Measurements from ENCODE around the gene SH2D7.

The SH2D7 gene

DNA sequence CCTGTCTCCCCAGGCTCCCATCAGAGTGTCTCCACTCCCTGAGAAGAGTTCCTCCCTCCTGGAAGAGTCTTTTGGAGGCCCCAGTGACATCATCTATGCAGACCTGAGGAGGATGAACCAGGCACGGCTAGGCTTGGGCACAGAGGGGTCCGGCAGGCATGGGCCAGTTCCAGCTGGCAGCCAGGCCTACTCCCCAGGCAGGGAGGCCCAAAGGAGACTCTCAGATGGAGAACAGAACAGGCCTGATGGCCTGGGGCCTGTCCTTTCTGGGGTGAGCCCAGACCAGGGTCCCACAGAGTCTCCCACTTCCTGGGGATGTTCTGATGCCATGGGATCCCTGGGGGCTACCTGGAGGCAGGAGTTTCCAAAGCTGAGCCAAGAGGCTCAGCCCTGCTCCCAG, 8.5 kb downstream of the SH2D7 start (continued):
- TF ChIP-seq, protein P1, sequence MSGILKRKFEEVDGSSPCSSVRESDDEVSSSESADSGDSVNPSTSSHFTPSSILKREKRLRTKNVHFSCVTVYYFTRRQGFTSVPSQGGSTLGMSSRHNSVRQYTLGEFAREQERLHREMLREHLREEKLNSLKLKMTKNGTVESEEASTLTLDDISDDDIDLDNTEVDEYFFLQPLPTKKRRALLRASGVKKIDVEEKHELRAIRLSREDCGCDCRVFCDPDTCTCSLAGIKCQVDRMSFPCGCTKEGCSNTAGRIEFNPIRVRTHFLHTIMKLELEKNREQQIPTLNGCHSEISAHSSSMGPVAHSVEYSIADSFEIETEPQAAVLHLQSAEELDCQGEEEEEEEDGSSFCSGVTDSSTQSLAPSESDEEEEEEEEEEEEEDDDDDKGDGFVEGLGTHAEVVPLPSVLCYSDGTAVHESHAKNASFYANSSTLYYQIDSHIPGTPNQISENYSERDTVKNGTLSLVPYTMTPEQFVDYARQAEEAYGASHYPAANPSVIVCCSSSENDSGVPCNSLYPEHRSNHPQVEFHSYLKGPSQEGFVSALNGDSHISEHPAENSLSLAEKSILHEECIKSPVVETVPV (CRISPR knock-in tag; IDR thresholded peaks at IDR 0.05), result no peak
- no peak for TF ChIP-seq ZNF8 (CRISPR knock-in tag; IDR thresholded peaks at IDR 0.05)

DNA sequence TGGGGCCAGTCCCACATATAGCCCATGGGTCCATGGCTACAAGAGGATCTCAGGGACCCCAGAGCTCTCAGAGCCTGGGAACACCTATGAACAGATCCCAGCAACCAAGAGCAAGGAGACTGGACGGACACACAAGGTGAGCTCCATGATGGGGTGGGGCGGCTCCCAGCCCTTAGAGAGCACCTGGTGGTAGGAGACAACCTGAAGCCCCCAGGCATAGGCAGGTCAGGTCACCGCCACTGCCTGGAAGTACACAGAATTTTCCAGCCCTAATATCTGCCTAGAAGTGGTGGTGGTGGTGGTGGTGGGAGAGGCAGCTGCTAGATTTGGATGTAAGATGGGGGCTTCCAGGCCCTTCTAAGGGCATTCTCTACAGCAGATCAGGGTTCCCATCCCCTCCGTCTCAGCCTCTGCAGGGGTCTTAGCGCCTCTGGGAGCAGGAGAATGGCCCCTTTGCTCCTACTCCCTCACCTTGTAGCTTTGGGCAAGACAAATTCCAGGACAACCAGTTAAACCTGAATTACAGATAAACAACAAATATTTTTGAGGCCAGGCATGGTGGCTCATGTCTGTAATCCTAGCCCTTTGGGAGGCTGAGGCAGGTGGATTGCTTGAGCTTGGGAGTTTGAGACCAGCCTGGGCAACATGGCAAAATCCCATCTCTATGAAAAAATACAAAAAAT, 9.2 kb downstream of the SH2D7 start:
- TF ChIP-seq, protein P2, sequence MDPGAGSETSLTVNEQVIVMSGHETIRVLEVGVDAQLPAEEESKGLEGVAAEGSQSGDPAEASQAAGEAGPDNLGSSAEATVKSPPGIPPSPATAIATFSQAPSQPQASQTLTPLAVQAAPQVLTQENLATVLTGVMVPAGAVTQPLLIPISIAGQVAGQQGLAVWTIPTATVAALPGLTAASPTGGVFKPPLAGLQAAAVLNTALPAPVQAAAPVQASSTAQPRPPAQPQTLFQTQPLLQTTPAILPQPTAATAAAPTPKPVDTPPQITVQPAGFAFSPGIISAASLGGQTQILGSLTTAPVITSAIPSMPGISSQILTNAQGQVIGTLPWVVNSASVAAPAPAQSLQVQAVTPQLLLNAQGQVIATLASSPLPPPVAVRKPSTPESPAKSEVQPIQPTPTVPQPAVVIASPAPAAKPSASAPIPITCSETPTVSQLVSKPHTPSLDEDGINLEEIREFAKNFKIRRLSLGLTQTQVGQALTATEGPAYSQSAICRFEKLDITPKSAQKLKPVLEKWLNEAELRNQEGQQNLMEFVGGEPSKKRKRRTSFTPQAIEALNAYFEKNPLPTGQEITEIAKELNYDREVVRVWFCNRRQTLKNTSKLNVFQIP (CRISPR knock-in tag; IDR thresholded peaks at IDR 0.05; ENCODE audit: borderline replicate concordance, low read depth), result no peak
- TF ChIP-seq RARB (CRISPR knock-in tag; IDR thresholded peaks at IDR 0.05) (no peak), BACH2 (CRISPR knock-in tag; IDR thresholded peaks at IDR 0.05; ENCODE audit: borderline replicate concordance) (no peak), ZNF565 (CRISPR knock-in tag; conservative IDR thresholded peaks at IDR 0.05; ENCODE audit: low read depth) (no peak)
- ATAC-seq, result no peak

DNA sequence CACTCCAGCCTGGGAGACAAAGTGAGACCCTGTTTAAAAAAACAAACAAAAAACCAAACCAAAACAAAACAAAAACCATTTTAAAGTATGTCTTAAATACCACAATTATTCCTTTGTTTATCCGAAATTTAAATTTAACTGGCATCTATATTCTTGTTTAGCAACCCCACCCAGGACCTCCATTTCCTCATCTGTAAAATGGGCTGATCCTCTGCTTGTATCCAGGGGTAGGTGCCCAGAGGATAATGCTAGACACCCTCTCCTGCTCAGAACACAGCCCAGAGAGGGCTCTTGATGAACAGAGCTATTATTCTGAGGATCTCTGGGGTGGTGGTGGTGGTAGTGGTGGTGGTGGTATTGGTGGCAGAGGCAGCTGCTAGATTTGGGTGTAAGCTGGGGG, 9.8 kb downstream of the SH2D7 start:
- ATAC-seq, result no peak
- no peak for TF ChIP-seq BACH2 (CRISPR knock-in tag; IDR thresholded peaks at IDR 0.05; ENCODE audit: borderline replicate concordance)
- TF ChIP-seq, protein P2 (CRISPR knock-in tag; IDR thresholded peaks at IDR 0.05; ENCODE audit: borderline replicate concordance, low read depth), result no peak
- no peak for TF ChIP-seq ISL1 (CRISPR knock-in tag; IDR thresholded peaks at IDR 0.05)
- TF ChIP-seq TCF4 (CRISPR knock-in tag; IDR thresholded peaks at IDR 0.05; ENCODE audit: borderline replicate concordance), result no peak
- TF ChIP-seq ARNTL (CRISPR knock-in tag; IDR thresholded peaks at IDR 0.05; ENCODE audit: borderline replicate concordance, low read depth), result no peak
- TF ChIP-seq RARB (CRISPR knock-in tag; IDR thresholded peaks at IDR 0.05), result no peak
- TF ChIP-seq SNAI2 (CRISPR knock-in tag; IDR thresholded peaks at IDR 0.05), result no peak
- TF ChIP-seq ESRRG (CRISPR knock-in tag; IDR thresholded peaks at IDR 0.05), result no peak
- TF ChIP-seq OSR1 (CRISPR knock-in tag; IDR thresholded peaks at IDR 0.05), result no peak
- TF ChIP-seq GLIS3 (CRISPR knock-in tag; IDR thresholded peaks at IDR 0.05), result no peak
- no peak for TF ChIP-seq ZFP3 (CRISPR knock-in tag; IDR thresholded peaks at IDR 0.05)
- no peak for TF ChIP-seq ZNF565 (CRISPR knock-in tag; conservative IDR thresholded peaks at IDR 0.05; ENCODE audit: low read depth)
- TF ChIP-seq, protein P3, sequence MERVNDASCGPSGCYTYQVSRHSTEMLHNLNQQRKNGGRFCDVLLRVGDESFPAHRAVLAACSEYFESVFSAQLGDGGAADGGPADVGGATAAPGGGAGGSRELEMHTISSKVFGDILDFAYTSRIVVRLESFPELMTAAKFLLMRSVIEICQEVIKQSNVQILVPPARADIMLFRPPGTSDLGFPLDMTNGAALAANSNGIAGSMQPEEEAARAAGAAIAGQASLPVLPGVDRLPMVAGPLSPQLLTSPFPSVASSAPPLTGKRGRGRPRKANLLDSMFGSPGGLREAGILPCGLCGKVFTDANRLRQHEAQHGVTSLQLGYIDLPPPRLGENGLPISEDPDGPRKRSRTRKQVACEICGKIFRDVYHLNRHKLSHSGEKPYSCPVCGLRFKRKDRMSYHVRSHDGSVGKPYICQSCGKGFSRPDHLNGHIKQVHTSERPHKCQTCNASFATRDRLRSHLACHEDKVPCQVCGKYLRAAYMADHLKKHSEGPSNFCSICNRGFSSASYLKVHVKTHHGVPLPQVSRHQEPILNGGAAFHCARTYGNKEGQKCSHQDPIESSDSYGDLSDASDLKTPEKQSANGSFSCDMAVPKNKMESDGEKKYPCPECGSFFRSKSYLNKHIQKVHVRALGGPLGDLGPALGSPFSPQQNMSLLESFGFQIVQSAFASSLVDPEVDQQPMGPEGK (CRISPR knock-in tag; IDR thresholded peaks at IDR 0.05; ENCODE audit: borderline replicate concordance), result no peak
- TF ChIP-seq, protein P4, sequence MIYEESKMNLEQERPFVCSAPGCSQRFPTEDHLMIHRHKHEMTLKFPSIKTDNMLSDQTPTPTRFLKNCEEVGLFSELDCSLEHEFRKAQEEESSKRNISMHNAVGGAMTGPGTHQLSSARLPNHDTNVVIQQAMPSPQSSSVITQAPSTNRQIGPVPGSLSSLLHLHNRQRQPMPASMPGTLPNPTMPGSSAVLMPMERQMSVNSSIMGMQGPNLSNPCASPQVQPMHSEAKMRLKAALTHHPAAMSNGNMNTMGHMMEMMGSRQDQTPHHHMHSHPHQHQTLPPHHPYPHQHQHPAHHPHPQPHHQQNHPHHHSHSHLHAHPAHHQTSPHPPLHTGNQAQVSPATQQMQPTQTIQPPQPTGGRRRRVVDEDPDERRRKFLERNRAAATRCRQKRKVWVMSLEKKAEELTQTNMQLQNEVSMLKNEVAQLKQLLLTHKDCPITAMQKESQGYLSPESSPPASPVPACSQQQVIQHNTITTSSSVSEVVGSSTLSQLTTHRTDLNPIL (CRISPR knock-in tag; IDR thresholded peaks at IDR 0.05; ENCODE audit: low read depth), result no peak
- no peak for TF ChIP-seq ZNF70 (CRISPR knock-in tag; IDR thresholded peaks at IDR 0.05)
- TF ChIP-seq PPARA (CRISPR knock-in tag; IDR thresholded peaks at IDR 0.05; ENCODE audit: borderline replicate concordance), result no peak
- no peak for TF ChIP-seq CSDC2 (CRISPR knock-in tag; IDR thresholded peaks at IDR 0.05)

DNA sequence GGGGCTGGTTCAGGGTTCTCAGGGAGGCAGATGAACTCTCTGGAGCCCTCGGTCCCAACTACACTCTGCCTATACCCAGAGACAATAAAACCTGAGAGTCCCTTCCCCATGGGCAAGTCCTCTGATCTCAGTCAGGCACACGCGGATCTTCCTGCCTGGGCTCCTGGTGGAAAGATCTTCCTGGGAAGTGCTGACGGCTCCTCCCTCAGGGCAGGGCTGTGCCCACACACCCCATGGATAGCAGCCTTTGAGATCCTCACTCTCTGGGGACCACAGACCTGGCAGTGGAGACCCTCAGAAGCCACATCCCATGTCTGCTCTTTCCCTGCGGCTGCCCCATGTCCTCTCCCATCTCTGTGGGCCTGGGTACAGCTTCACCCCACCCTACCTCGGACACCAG, 10.4 kb downstream of the SH2D7 start:
- ATAC-seq, result no peak; the same call in 2 of the 3 replicates
- TF ChIP-seq, protein P4 (CRISPR knock-in tag; IDR thresholded peaks at IDR 0.05; ENCODE audit: low read depth), result no peak
- TF ChIP-seq ZNF565 (CRISPR knock-in tag; conservative IDR thresholded peaks at IDR 0.05; ENCODE audit: low read depth) (no peak), ZFP30 (CRISPR knock-in tag; IDR thresholded peaks at IDR 0.05) (no peak), GLIS3 (CRISPR knock-in tag; IDR thresholded peaks at IDR 0.05) (no peak), ZFP3 (CRISPR knock-in tag; IDR thresholded peaks at IDR 0.05) (no peak), RARB (CRISPR knock-in tag; IDR thresholded peaks at IDR 0.05) (no peak), CSDC2 (CRISPR knock-in tag; IDR thresholded peaks at IDR 0.05) (no peak), TCF4 (CRISPR knock-in tag; IDR thresholded peaks at IDR 0.05; ENCODE audit: borderline replicate concordance) (no peak), ZC3H10 (CRISPR knock-in tag; IDR thresholded peaks at IDR 0.05) (no peak), ZNF8 (CRISPR knock-in tag; IDR thresholded peaks at IDR 0.05) (no peak)
- TF ChIP-seq, protein P3 (CRISPR knock-in tag; IDR thresholded peaks at IDR 0.05; ENCODE audit: borderline replicate concordance), result no peak
